GM12878 (cell line): Measurements from ENCODE around the gene DNAH5. TPM values are rescaled to one million over a fixed set of nuclear protein-coding genes. Genes with fewer than 3 reads are reported as not detected.

ENCODE experiments used
- ATAC-seq: fragments of 200-7000 bp; cut with Tn5 transposase; 3 replicates; pipeline ENCODE4 v1.9.1; 2020; ENCODE audit warnings: mild to moderate bottlenecking, moderate library complexity
- BruUV-seq: library from RNA; stranded (reverse); fragments of 400-500 nt; replicated peaks from 2 replicates; lab custom pipeline; 2021; lab: Mats Ljungman, UMichigan
- CTCF ChIA-PET: fragments of 300-600 bp; sonication (Branson Sonifier 250); formaldehyde crosslinking; extraction: SDS; loops from one replicate; lab custom pipeline; 2021; ENCODE audit warnings: inconsistent platforms; lab: Yijun Ruan, JAX
- POLR2A ChIA-PET: fragments of 350-600 bp; formaldehyde crosslinking; extraction: SDS; loops from one replicate; lab custom pipeline; 2021; ENCODE audit warnings: inconsistent platforms; lab: Charles Lee
- RAD21 ChIA-PET: fragments of 300-600 bp; sonication (Branson Sonifier 250); formaldehyde crosslinking; loops from one replicate; lab custom pipeline; 2023; ENCODE audit warnings: antibody characterized with exemption; ENCODE audit not compliant: unreplicated experiment; lab: Charles Lee
- SMC1A ChIA-PET: fragments of 300-600 bp; sonication (Branson Sonifier 250); formaldehyde crosslinking; loops from one replicate; lab custom pipeline; 2023; ENCODE audit not compliant: unreplicated experiment, uncharacterized antibody; lab: Charles Lee
- DNase-seq: peaks from one replicate; pipeline ENCODE4 v3.0.0-alpha.2; 2011; ENCODE audit warnings: low read depth, low spot score
- FAIRE-seq: peaks from 3 replicates; lab custom pipeline; 2011; peaks lifted over from hg19 to GRCh38; lab: Jason Lieb, UNC
- H2AFZ ChIP-seq: 2 replicates; pipeline ENCODE4 v1.6.0; 2011; ENCODE audit warnings: low read depth, low read length, control low read depth; ENCODE audit not compliant: control insufficient read depth
- H3K27ac ChIP-seq: 2 replicates; pipeline ENCODE4 v1.5.1; 2011; ENCODE audit warnings: control low read depth; ENCODE audit not compliant: control insufficient read depth, insufficient read depth
- H3K27me3 ChIP-seq, 2 experiments: replicated peaks in 1 of 2; 2 replicates each; pipeline versions ENCODE4 v1.6.0 to v1.6.1; 2011; ENCODE audit warnings: low read length in 1 of 2; ENCODE audit not compliant: control insufficient read depth in 2 of 2, insufficient read depth in 2 of 2
- H3K36me3 ChIP-seq, 2 experiments: 2 replicates each; pipeline ENCODE4 v1.5.1; 2011; ENCODE audit warnings: low read length in 1 of 2; ENCODE audit not compliant: control insufficient read depth in 2 of 2, insufficient read depth in 2 of 2
- H3K4me1 ChIP-seq: 2 replicates; pipeline ENCODE4 v1.6.1; 2011; ENCODE audit warnings: mild to moderate bottlenecking, low read length, moderate library complexity, mixed read lengths; ENCODE audit not compliant: control insufficient read depth, insufficient read depth
- H3K4me2 ChIP-seq: 2 replicates; pipeline ENCODE4 v1.6.0; 2011; ENCODE audit warnings: control low read depth; ENCODE audit not compliant: control insufficient read depth, insufficient read depth
- H3K4me3 ChIP-seq: fragments of 200-600 bp; sonication (generic); 2 replicates; pipeline ENCODE4 v1.5.1; 2016
- H3K79me2 ChIP-seq: 2 replicates; pipeline ENCODE4 v1.6.0; 2011; ENCODE audit warnings: low read length; ENCODE audit not compliant: control insufficient read depth, insufficient read depth
- H3K9ac ChIP-seq: 2 replicates; pipeline ENCODE4 v1.8.0; 2011; ENCODE audit warnings: low read length, control low read depth, mixed read lengths; ENCODE audit not compliant: control insufficient read depth, insufficient read depth
- H3K9me3 ChIP-seq: replicated peaks from 3 replicates; pipeline ENCODE4 v1.5.1; 2011; ENCODE audit warnings: mild to moderate bottlenecking, low read length; ENCODE audit not compliant: control insufficient read depth, insufficient read depth
- H4K20me1 ChIP-seq: 2 replicates; pipeline ENCODE4 v1.6.0; 2011; ENCODE audit not compliant: control insufficient read depth, insufficient read depth
- CHD1 ChIP-seq: IDR thresholded peaks from 2 replicates; pipeline ENCODE4 v1.6.1; 2012; ENCODE audit warnings: low read depth, low read length, improper control_type of control experiment
- FOS ChIP-seq: IDR thresholded peaks from 3 replicates; pipeline ENCODE4 v1.6.1; 2011; ENCODE audit warnings: borderline replicate concordance; ENCODE audit not compliant: insufficient read length; ENCODE audit errors: extremely low read depth
- KLF5 ChIP-seq: fragments of 450-650 bp; IDR thresholded peaks from 2 replicates; pipeline ENCODE4 v1.6.1; 2014; ENCODE audit warnings: mild to moderate bottlenecking; ENCODE audit not compliant: partially characterized antibody
- MEF2A ChIP-seq: IDR thresholded peaks from 2 replicates; pipeline ENCODE4 v1.6.1; 2011; ENCODE audit warnings: low read depth, mild to moderate bottlenecking, low read length, moderate library complexity; ENCODE audit not compliant: insufficient read depth
- MTA3 ChIP-seq: IDR thresholded peaks from 2 replicates; pipeline ENCODE4 v1.6.1; 2012; ENCODE audit warnings: low read length, inconsistent platforms, borderline replicate concordance
- NFXL1 ChIP-seq: fragments of 450-650 bp; IDR thresholded peaks from 2 replicates; pipeline ENCODE4 v1.6.1; 2017; ENCODE audit warnings: antibody characterized with exemption, mild to moderate bottlenecking, borderline replicate concordance
- NR2C1 ChIP-seq: fragments of 450-650 bp; IDR thresholded peaks from 2 replicates; pipeline ENCODE4 v1.6.1; 2017; ENCODE audit warnings: antibody characterized with exemption, mild to moderate bottlenecking, moderate library complexity
- PAX8 ChIP-seq: fragments of 450-650 bp; IDR thresholded peaks from 2 replicates; pipeline ENCODE4 v1.6.1; 2017; ENCODE audit warnings: mild to moderate bottlenecking, moderate library complexity
- RB1 ChIP-seq: fragments of 450-650 bp; formaldehyde crosslinking; IDR thresholded peaks from 2 replicates; pipeline ENCODE4 v1.6.1; 2017; ENCODE audit warnings: mild to moderate bottlenecking, borderline replicate concordance
- TCF3 ChIP-seq: IDR thresholded peaks from 2 replicates; pipeline ENCODE4 v1.6.1; 2012; ENCODE audit warnings: low read depth, mild to moderate bottlenecking, low read length, borderline replicate concordance; ENCODE audit not compliant: insufficient read depth
- ZBED1 ChIP-seq: IDR thresholded peaks from 2 replicates; pipeline ENCODE4 v1.6.1; 2016; ENCODE audit warnings: borderline replicate concordance
- WGBS: methylation state at CpG from one replicate; pipeline ENCODE4 v1.1.6; 2016; ENCODE audit warnings: low lambda C conversion rate; ENCODE audit not compliant: insufficient replicate concordance, insufficient coverage; ENCODE audit errors: missing lambda C conversion rate; 5-methylcytosine and 5-hydroxymethylcytosine counted together
- in situ Hi-C: fragments of 300-500 bp; cut with MboI; formaldehyde crosslinking; loops from 9 replicates; pipeline ENCODE4 v1.14.3; 2018; ENCODE audit warnings: mixed read lengths
- intact Hi-C: fragments of 100-400 bp; cut with micrococcal nuclease; formaldehyde crosslinking; loops from one replicate; pipeline ENCODE4 v1.14.2; 2022; ENCODE audit not compliant: unreplicated experiment
- polyA plus RNA-seq, 11 experiments: library from polyadenylated mRNA; depleted of rRNA in 4 of 11; unstranded in 6 of 11; stranded (reverse) in 5 of 11; fragments of >200 nt; fragmentation: Nextera tagmentation in 4 of 11; fragmentation: Illumina TruSeq in 1 of 11; extraction: Ambion mirVana in 4 of 11; extraction: Trizol in 1 of 11; gene quantifications; 1 replicate in 1 of 11; 2 replicates in 10 of 11; pipeline versions ENCODE4 v1.2.1 to v1.2.3, GENCODE V29; 2011 to 2016; ENCODE audit warnings: inconsistent platforms in 2 of 11, missing spikeins in 2 of 11, low read depth in 1 of 11
- total RNA-seq, 4 experiments: library from RNA; depleted of rRNA in 3 of 4; stranded (reverse); fragments of >200 nt in 3 of 4; fragmentation: Illumina TruSeq in 1 of 4; extraction: Trizol in 1 of 4; gene quantifications; 2 replicates each; pipeline versions ENCODE4 v1.2.1 to v1.2.3, GENCODE V29; 2013 to 2021
- TF ChIP-seq, protein P1 (sequence below): fragments of 450-650 bp; conservative IDR thresholded peaks from 2 replicates; pipeline ENCODE4 v1.6.1; 2017; ENCODE audit warnings: mild to moderate bottlenecking, moderate library complexity
- TF ChIP-seq, protein P2 (sequence below): fragments of 450-650 bp; IDR thresholded peaks from 2 replicates; pipeline ENCODE4 v1.6.1; 2014; ENCODE audit warnings: mild to moderate bottlenecking
- TF ChIP-seq, protein P3 (sequence below): IDR thresholded peaks from 2 replicates; pipeline ENCODE4 v1.6.1; 2012; ENCODE audit warnings: low read depth, low read length, improper control_type of control experiment

DNAH5 gene
- total and polyA plus RNA-seq, 10 of the 15 experiments (the other 5 are each of a cell fraction or from before 2014, with no cell fraction given) = under 0.01 to 0.30 (median 0.07) TPM; not detected in 7

DNA sequence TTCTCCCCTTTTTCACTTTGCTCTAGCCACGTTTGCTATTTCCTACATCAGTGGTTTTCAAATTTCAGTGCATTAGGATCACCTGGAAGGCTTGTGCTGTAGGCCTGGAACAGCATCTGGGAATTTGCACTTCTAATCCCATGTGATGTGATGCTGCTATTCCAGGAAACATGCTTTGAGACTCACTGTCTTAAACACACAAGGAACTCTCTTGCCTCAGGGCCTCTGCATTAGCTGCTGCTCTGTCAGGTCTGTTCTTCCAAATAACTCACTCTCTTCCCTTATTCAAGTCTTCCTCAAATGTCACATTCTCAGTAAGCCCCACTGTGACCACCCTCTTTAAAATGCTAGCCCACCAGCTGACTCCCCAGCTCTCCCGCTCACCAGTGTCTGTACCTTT, 204.0 kb downstream of the DNAH5 start:
- H3K9ac ChIP-seq = no peak overlapping the region

DNA sequence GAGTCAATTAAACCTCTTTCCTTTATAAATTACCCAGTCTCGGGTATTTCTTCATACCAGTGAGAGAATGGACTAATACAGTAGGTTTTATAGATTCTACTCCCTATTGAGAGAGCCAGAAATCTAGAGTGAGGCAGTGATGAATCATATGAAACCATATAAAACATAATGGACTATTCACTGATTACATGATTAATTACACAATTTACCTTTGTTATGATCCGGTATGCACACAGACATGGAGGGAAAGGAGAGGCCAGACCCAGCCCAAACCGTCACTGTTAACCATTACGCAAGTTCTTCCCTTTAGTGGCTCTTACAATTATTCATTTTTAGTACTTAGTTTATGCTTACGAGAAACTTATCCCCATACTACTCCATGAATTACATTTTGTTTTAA, 205.0 kb downstream of the DNAH5 start:
- H3K4me2 ChIP-seq = no peak overlapping the region
- SMC1A ChIA-PET = no interaction called here
- no peak overlapping the region for H3K27ac ChIP-seq
- DNase-seq (no peak), ATAC-seq (no peak), FAIRE-seq (no peak)
- in situ Hi-C loops (no loop called here), intact Hi-C loops (no loop called here)
- H3K4me3 ChIP-seq = no peak overlapping the region
- POLR2A ChIA-PET = no interaction called here
- H2AFZ ChIP-seq = no peak overlapping the region
- H4K20me1 ChIP-seq = no peaks in the 10 kb centered on the region
- RAD21 ChIA-PET = no interaction called here
- no peaks in the 10 kb centered on the region for H3K9me3 ChIP-seq
- H3K79me2 ChIP-seq = no peaks in the 10 kb centered on the region
- H3K27me3 ChIP-seq = no peaks in the 10 kb centered on the region
- no peak overlapping the region for H3K9ac ChIP-seq
- H3K36me3 ChIP-seq = no peaks in the 10 kb centered on the region
- BruUV-seq = no TSS peak
- CTCF ChIA-PET = no interaction called here
- H3K4me1 ChIP-seq = no peaks in the 10 kb centered on the region
- 30% methylated on average over 5 of the region's 5 CpGs for WGBS
- TF ChIP-seq, protein P1, sequence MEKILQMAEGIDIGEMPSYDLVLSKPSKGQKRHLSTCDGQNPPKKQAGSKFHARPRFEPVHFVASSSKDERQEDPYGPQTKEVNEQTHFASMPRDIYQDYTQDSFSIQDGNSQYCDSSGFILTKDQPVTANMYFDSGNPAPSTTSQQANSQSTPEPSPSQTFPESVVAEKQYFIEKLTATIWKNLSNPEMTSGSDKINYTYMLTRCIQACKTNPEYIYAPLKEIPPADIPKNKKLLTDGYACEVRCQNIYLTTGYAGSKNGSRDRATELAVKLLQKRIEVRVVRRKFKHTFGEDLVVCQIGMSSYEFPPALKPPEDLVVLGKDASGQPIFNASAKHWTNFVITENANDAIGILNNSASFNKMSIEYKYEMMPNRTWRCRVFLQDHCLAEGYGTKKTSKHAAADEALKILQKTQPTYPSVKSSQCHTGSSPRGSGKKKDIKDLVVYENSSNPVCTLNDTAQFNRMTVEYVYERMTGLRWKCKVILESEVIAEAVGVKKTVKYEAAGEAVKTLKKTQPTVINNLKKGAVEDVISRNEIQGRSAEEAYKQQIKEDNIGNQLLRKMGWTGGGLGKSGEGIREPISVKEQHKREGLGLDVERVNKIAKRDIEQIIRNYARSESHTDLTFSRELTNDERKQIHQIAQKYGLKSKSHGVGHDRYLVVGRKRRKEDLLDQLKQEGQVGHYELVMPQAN = no peak
- no peak for TF ChIP-seq MEF2A
- TF ChIP-seq NR2C1 = no peak
- TF ChIP-seq, protein P2, sequence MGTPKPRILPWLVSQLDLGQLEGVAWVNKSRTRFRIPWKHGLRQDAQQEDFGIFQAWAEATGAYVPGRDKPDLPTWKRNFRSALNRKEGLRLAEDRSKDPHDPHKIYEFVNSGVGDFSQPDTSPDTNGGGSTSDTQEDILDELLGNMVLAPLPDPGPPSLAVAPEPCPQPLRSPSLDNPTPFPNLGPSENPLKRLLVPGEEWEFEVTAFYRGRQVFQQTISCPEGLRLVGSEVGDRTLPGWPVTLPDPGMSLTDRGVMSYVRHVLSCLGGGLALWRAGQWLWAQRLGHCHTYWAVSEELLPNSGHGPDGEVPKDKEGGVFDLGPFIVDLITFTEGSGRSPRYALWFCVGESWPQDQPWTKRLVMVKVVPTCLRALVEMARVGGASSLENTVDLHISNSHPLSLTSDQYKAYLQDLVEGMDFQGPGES = no peak
- TF ChIP-seq PAX8 = no peak
- TF ChIP-seq RB1 = no peak
- no peak for TF ChIP-seq CHD1
- TF ChIP-seq, protein P3, sequence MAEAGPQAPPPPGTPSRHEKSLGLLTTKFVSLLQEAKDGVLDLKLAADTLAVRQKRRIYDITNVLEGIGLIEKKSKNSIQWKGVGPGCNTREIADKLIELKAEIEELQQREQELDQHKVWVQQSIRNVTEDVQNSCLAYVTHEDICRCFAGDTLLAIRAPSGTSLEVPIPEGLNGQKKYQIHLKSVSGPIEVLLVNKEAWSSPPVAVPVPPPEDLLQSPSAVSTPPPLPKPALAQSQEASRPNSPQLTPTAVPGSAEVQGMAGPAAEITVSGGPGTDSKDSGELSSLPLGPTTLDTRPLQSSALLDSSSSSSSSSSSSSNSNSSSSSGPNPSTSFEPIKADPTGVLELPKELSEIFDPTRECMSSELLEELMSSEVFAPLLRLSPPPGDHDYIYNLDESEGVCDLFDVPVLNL = no peak
- no peak for TF ChIP-seq FOS
- TF ChIP-seq KLF5 = no peak
- TF ChIP-seq NFXL1 = no peak
- TF ChIP-seq TCF3 = no peak

More for the DNA sequence above, 204.0 kb downstream of the DNAH5 start:
- FAIRE-seq = no peak
- no peaks in the 10 kb centered on the region for H3K36me3 ChIP-seq
- no peak overlapping the region for H3K4me2 ChIP-seq
- in situ Hi-C loops = no loop called here
- H3K27me3 ChIP-seq = no peaks in the 10 kb centered on the region
- RAD21 ChIA-PET = no interaction called here
- intact Hi-C loops = no loop called here
- ATAC-seq = no peak
- WGBS = 48% methylated on average over 2 of the region's 2 CpGs
- CTCF ChIA-PET = no interaction called here
- no peaks in the 10 kb centered on the region for H3K9me3 ChIP-seq
- H3K4me1 ChIP-seq = no peaks in the 10 kb centered on the region
- no TSS peak for BruUV-seq
- no peak overlapping the region for H3K27ac ChIP-seq
- SMC1A ChIA-PET = no interaction called here
- no peak for TF ChIP-seq NR2C1
- TF ChIP-seq MTA3 = no peak
- TF ChIP-seq ZBED1 = no peak
- POLR2A ChIA-PET = no interaction called here
- no peak overlapping the region for H2AFZ ChIP-seq
- no peak for DNase-seq
- no peaks in the 10 kb centered on the region for H3K79me2 ChIP-seq
- no peaks in the 10 kb centered on the region for H4K20me1 ChIP-seq
- no peak overlapping the region for H3K4me3 ChIP-seq
